ENCODE data around the gene SPEN.
"Not testable (repeated sequence)": the region's sequence is repeated elsewhere in the genome, so short reads cannot be mapped to it uniquely, and the experiment has no call there.

DNA sequence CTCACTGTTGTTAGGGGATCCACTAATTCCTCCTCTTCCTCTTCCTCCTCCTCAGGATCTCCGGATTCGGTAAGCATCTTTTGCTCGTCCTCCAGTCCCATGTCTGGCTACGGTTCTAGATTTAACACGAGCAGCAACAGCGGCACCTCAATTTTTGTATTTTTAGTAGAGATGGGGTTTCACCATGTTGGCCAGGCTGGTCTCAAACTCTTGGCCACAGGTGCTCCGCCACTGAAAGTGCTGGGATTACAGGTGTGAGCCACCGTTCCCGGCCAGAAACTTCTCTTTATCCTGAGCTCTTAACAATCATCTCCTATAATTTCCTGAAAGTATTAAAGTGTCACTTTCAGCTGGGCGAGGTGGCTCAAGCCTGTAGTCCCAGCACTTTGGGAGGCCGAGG is 40.0 kb upstream of the SPEN start, which contains the start of gene UQCRHL:
- TF ChIP-seq, protein P1, sequence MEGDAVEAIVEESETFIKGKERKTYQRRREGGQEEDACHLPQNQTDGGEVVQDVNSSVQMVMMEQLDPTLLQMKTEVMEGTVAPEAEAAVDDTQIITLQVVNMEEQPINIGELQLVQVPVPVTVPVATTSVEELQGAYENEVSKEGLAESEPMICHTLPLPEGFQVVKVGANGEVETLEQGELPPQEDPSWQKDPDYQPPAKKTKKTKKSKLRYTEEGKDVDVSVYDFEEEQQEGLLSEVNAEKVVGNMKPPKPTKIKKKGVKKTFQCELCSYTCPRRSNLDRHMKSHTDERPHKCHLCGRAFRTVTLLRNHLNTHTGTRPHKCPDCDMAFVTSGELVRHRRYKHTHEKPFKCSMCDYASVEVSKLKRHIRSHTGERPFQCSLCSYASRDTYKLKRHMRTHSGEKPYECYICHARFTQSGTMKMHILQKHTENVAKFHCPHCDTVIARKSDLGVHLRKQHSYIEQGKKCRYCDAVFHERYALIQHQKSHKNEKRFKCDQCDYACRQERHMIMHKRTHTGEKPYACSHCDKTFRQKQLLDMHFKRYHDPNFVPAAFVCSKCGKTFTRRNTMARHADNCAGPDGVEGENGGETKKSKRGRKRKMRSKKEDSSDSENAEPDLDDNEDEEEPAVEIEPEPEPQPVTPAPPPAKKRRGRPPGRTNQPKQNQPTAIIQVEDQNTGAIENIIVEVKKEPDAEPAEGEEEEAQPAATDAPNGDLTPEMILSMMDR (IDR thresholded peaks at IDR 0.05; ENCODE audit: low read length): not testable (repeated sequence)
- not testable (repeated sequence) for TF ChIP-seq EZH2 (optimal IDR thresholded peaks at IDR 0.05; ENCODE audit: low read depth, low read length)

Data from MM.1S (cell line).